Nephron progenitor cell (in vitro differentiated cells): Measurements from ENCODE around the gene HARS1.

ENCODE experiments used
- DNase-seq: peaks from one replicate; pipeline ENCODE4 v3.0.0; 2021
- H3K27ac Mint-ChIP-seq: 2 replicates; pipeline ENCODE4 v1.8.0; 2021; ENCODE audit warnings: mild to moderate bottlenecking, moderate library complexity, mixed read lengths
- H3K27me3 Mint-ChIP-seq: 2 replicates; pipeline ENCODE4 v1.8.0; 2021; ENCODE audit warnings: mild to moderate bottlenecking, low read depth, mixed read lengths; ENCODE audit not compliant: poor library complexity
- H3K36me3 Mint-ChIP-seq: 2 replicates; pipeline ENCODE4 v1.8.0; 2021; ENCODE audit warnings: low read depth, mixed read lengths
- H3K4me1 Mint-ChIP-seq: 2 replicates; pipeline ENCODE4 v1.8.0; 2021; ENCODE audit warnings: mixed read lengths
- H3K4me3 Mint-ChIP-seq: 2 replicates; pipeline ENCODE4 v1.8.0; 2021; ENCODE audit warnings: mild to moderate bottlenecking, moderate library complexity, mixed read lengths
- H3K9me3 Mint-ChIP-seq: 2 replicates; pipeline ENCODE4 v1.8.0; 2021; ENCODE audit warnings: mild to moderate bottlenecking, moderate library complexity, mixed read lengths
- TF ChIP-seq, protein P1 (sequence below): fragments of 200-600 bp; sonication (generic); IDR thresholded peaks from 2 replicates; pipeline ENCODE4 v1.5.0; 2021; ENCODE audit warnings: antibody characterized with exemption

Gene HARS1

DNA sequence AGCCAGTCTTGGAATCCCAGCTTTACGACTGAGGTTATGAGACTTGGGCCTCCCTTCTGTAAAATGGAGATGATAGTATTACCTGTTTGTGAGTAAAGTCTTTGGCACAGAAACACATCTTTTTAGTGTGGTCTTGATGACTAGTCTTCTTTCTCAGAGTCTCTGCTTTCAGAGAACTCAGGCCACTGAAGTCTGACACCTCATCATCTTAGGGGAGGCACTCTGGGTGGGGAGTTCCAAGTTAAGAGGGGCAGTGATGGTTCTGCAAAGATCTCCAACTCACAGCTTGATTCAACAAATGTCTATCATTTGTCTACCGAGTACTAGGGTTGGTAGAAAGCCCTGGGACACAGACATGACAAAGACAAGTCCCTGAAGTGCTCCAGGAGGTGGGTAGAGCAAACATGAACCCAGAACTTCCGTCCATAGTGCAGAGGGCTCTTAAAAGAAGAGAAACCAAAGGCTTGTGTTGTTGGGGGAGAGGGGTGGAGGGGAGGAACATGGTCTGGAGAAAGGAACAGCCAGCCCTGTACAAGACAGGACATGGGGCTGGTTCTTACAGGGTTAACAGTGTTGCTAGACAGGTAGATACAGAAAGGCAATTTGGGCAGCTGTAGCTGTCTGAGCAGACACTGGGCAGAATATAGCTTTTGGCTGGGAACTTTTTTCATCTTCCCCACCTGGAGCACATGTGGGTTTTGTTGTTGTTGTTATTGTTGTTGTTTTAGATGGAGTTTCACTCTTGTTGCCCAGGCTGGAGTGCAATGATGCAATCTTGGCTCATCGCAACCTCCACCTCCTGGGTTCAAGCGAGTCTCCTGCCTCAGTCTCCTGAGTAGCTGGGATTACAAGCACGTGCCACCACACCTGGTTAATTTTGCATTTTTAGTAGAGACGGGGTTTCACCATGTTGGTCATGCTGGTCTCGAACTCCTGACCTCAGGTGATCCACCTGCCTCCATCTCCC, 55.6 kb downstream of the HARS1 start:
- no peak overlapping the region for H3K27ac Mint-ChIP-seq

DNA sequence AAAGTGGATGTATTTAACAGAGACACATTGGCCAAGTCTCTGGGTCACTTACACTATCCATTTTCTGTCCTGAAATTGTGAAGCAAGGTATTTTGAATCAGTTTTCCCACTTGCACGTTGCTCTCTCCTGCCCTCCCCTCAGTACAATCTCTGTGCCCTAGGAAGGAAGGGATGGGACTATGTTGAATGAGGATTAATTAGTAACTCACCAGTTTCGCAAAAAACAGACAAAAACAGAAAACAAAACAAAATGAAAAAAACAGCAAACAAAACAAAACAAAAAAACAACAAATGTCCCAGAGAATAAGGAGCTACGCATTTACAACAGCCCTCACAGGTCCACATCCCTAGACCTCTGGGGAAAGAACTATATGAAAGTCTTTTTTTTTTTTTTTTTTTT, 57.1 kb downstream of the HARS1 start:
- peaks cover 10% of the 10 kb centered on the region for H3K4me1 Mint-ChIP-seq
- peaks cover 14% of the 10 kb centered on the region for H3K27me3 Mint-ChIP-seq
- H3K9me3 Mint-ChIP-seq, result peaks cover 30% of the 10 kb centered on the region
- no peak overlapping the region for H3K4me3 Mint-ChIP-seq
- H3K27ac Mint-ChIP-seq, result no peak overlapping the region
- no peak for DNase-seq
- TF ChIP-seq, protein P1, sequence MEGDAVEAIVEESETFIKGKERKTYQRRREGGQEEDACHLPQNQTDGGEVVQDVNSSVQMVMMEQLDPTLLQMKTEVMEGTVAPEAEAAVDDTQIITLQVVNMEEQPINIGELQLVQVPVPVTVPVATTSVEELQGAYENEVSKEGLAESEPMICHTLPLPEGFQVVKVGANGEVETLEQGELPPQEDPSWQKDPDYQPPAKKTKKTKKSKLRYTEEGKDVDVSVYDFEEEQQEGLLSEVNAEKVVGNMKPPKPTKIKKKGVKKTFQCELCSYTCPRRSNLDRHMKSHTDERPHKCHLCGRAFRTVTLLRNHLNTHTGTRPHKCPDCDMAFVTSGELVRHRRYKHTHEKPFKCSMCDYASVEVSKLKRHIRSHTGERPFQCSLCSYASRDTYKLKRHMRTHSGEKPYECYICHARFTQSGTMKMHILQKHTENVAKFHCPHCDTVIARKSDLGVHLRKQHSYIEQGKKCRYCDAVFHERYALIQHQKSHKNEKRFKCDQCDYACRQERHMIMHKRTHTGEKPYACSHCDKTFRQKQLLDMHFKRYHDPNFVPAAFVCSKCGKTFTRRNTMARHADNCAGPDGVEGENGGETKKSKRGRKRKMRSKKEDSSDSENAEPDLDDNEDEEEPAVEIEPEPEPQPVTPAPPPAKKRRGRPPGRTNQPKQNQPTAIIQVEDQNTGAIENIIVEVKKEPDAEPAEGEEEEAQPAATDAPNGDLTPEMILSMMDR, result no peak
- H3K36me3 Mint-ChIP-seq, result peaks cover 27% of the 10 kb centered on the region

More for the DNA sequence above, 55.6 kb downstream of the HARS1 start:
- no peak for DNase-seq
- H3K9me3 Mint-ChIP-seq, result peaks cover 22% of the 10 kb centered on the region
- peaks cover 27% of the 10 kb centered on the region for H3K36me3 Mint-ChIP-seq
- H3K4me1 Mint-ChIP-seq, result peaks cover 20% of the 10 kb centered on the region
- peaks cover 14% of the 10 kb centered on the region for H3K27me3 Mint-ChIP-seq
- TF ChIP-seq, protein P1, result no peak
- no peak overlapping the region for H3K4me3 Mint-ChIP-seq

DNA sequence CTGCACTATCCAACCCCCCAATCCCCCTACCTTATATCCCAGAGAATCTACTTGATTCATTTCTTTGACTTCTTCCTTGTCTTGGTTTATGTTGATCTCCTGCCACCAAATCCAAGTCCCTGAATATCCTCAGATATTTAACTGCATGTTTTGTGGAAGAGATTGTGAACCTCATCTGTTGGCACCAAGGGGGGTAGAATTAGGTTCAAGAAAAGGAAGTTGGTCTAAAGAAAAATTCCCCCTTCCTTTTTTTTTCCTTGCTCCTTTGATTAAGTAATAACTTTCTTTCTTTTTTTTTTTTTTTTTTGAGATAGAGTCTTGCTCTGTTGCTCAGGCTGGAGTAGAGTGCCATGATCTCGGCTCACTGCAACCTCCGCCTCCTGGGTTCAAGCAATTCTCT, 57.7 kb downstream of the HARS1 start:
- Mint-ChIP-seq H3K9me3 (peaks cover 27% of the 10 kb centered on the region), H3K36me3 (peaks cover 22% of the 10 kb centered on the region), H3K27me3 (peaks cover 11% of the 10 kb centered on the region), H3K4me3 (no peak overlapping the region), H3K4me1 (peaks cover 5% of the 10 kb centered on the region), H3K27ac (no peak overlapping the region)
- DNase-seq, result no peak
- TF ChIP-seq, protein P1, result no peak

DNA sequence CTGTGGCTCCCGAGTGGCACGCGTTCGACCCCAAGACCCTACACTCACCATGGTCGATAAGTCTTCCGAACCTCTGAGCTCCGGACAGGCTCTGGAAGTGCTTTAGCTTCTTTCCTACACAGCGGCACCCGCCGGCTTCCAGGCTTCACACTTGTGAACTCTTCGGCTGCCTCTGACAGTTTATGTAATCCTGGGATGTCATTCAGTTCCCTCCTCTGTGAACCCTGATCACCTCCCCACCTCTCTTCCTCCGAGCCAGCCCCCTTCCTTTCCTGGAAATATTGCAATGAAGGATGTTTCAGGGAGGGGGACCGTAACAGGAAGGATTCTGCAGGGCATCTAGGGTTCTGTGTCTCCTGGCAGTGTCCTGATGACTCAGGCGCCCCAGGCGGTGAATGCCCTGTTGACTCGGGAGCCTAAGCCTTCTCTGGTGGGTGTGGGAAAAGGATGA, 58.1 kb downstream of the HARS1 start, which contains the start of gene CD14:
CD14 (minus strand) TSS at position 155 of the 451 bp plus-strand sequence; CDS start at position 51, 104 bp downstream.
- no peak for DNase-seq
- peaks cover 27% of the 10 kb centered on the region for H3K9me3 Mint-ChIP-seq
- H3K4me3 Mint-ChIP-seq, result no peak within 1 kb of the TSS
- peaks cover 11% of the 10 kb centered on the region for H3K27me3 Mint-ChIP-seq
- TF ChIP-seq, protein P1, result no peak
- no peak within 1 kb of the TSS for H3K27ac Mint-ChIP-seq
- H3K4me1 Mint-ChIP-seq, result peaks cover under 1% of the 10 kb centered on the region
- peaks cover 18% of the 10 kb centered on the region for H3K36me3 Mint-ChIP-seq

DNA sequence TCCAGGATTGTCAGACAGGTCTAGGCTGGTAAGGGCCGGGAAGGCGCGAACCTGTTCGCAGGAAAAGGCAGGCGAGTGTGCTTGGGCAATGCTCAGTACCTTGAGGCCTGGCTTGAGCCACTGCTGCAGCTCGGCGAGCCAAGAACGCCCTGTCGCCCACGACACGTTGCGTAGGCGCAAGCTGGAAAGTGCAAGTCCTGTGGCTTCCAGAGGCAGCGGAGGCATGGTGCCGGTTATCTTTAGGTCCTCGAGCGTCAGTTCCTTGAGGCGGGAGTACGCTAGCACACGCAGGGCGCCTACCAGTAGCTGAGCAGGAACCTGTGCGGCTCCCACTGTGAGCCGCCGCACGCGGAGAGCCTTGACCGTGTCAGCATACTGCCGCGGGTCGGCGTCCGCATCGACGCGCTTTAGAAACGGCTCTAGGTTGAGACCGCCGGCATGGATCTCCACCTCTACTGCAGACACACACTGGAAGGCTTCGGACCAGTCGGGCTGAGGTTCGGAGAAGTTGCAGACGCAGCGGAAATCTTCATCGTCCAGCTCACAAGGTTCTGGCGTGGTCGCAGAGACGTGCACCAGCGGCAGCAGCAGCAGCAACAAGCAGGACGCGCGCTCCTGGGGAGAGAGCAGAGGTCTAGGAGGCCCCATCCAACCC, 58.7 kb downstream of the HARS1 start:
- no peak overlapping the region for H3K4me3 Mint-ChIP-seq
- H3K4me1 Mint-ChIP-seq, result no peaks in the 10 kb centered on the region

More for the DNA sequence above, 58.7 kb downstream of the HARS1 start:
- TF ChIP-seq, protein P1, result no peak
- Mint-ChIP-seq H3K27ac (no peak overlapping the region), H3K9me3 (peaks cover 33% of the 10 kb centered on the region), H3K27me3 (peaks cover 11% of the 10 kb centered on the region), H3K36me3 (peaks cover 20% of the 10 kb centered on the region)
- no peak for DNase-seq
